Sigmoid colon (tissue), 7 donors: ENCODE results near the gene TP53I13. TPM values are rescaled to one million over a fixed set of nuclear protein-coding genes. Genes with fewer than 3 reads are reported as not detected.

Experiments used
- DNase-seq: peaks from one replicate; pipeline ENCODE4 v3.0.0-alpha.2; 2019
- H3K27ac ChIP-seq, 4 donors: fragments of 200-600 bp; sonication (generic); one replicate each; pipeline ENCODE4 v1.5.1; 2016 to 2019; ENCODE audit warnings: mild to moderate bottlenecking in 1 of 4
- H3K27me3 ChIP-seq, 3 donors: fragments of 200-600 bp; sonication (generic); one replicate each; pipeline ENCODE4 v1.5.1; 2019; ENCODE audit warnings: mild to moderate bottlenecking in 1 of 3
- H3K36me3 ChIP-seq, 4 donors: fragments of 200-600 bp; sonication (generic); one replicate each; pipeline ENCODE4 v1.5.1; 2016 to 2019
- H3K4me1 ChIP-seq, 4 donors: fragments of 200-600 bp; sonication (generic); one replicate each; pipeline ENCODE4 v1.5.1; 2017 to 2019
- H3K4me3 ChIP-seq, 4 donors: fragments of 200-600 bp; sonication (generic); one replicate each; pipeline ENCODE4 v1.5.1; 2017 to 2019; ENCODE audit warnings: mild to moderate bottlenecking in 2 of 4, moderate library complexity in 1 of 4
- H3K9me3 ChIP-seq, 4 donors: fragments of 200-600 bp in 3 of 4; sonication (generic) in 3 of 4; one replicate each; pipeline versions ENCODE4 v1.5.1 to v1.6.1; 2013 to 2019
- EP300 ChIP-seq, 4 donors: sonication (generic); formaldehyde crosslinking; IDR thresholded peaks; one replicate each; pipeline ENCODE4 v1.6.1; 2017; ENCODE audit warnings: antibody characterized with exemption in 4 of 4
- POLR2A ChIP-seq, 2 donors: fragments of 450-650 bp; IDR thresholded peaks; one replicate each; pipeline ENCODE4 v1.6.1; 2016; ENCODE audit warnings: antibody characterized with exemption in 2 of 2, mild to moderate bottlenecking in 2 of 2, moderate library complexity in 2 of 2
- POLR2AphosphoS5 ChIP-seq, 4 donors: sonication (generic); formaldehyde crosslinking; IDR thresholded peaks; one replicate each; pipeline ENCODE4 v1.6.1; 2017; ENCODE audit warnings: antibody characterized with exemption in 4 of 4
- WGBS, 2 donors: extraction: QIAGEN DNeasy Blood & Tissue Kit; methylation state at CpG; one replicate each; pipeline ENCODE4 v1.1.7; 2013; 5-methylcytosine and 5-hydroxymethylcytosine counted together
- intact Hi-C: fragments of 100-400 bp; cut with DNase I; formaldehyde crosslinking; loops from one replicate; pipeline ENCODE4 v1.15.1; 2023
- polyA plus RNA-seq, 3 donors: library from polyadenylated mRNA; stranded (reverse); fragments of 200-250 nt; gene quantifications; one replicate each; pipeline ENCODE4 v1.2.3, GENCODE V29; 2013
- total RNA-seq, 4 donors: library from RNA; depleted of rRNA; stranded (reverse); fragments of >200 nt; gene quantifications; one replicate each; pipeline ENCODE4 v1.1.0, GENCODE V29; 2016
- TF ChIP-seq, protein P1 (sequence below), 4 experiments: fragments of 450-650 bp in 3 of 4; fragments of 200-600 bp in 1 of 4; IDR thresholded peaks; one replicate each; pipeline ENCODE4 v1.5.1; 2016 to 2019; ENCODE audit warnings: antibody characterized with exemption in 4 of 4, mild to moderate bottlenecking in 3 of 4, moderate library complexity in 2 of 4
- donor health status: healthy with polysubstance abuse.
- donor health status: Bipolar disorder and iron deficiency.
- donor health status: healthy.

The TP53I13 gene
- total and polyA plus RNA-seq, 7 donors, result 14.4 to 79.0 (median 31.2) TPM

DNA sequence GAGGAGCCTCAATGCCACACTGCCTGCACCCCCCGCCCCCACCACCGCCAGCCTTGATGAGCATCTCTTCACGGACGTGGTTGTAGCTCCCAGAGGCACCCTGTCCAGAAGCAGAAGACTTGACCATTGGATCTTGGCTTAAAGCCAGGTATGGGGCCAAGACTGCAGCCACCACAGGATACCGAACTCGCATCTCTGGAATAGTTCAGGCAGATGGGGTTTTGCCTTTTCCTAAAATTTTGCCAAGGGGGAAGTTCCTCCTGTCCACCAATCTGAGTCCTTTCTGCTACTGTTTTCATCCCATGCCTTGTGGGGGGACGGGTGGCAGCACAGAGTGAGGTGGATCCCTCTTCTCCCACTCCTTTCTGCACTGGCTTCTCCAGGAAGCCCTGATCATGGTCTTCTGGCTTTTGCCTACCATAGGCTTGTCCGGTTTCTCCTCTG, 53.3 kb downstream of the TP53I13 start:
- TF ChIP-seq, protein P1, sequence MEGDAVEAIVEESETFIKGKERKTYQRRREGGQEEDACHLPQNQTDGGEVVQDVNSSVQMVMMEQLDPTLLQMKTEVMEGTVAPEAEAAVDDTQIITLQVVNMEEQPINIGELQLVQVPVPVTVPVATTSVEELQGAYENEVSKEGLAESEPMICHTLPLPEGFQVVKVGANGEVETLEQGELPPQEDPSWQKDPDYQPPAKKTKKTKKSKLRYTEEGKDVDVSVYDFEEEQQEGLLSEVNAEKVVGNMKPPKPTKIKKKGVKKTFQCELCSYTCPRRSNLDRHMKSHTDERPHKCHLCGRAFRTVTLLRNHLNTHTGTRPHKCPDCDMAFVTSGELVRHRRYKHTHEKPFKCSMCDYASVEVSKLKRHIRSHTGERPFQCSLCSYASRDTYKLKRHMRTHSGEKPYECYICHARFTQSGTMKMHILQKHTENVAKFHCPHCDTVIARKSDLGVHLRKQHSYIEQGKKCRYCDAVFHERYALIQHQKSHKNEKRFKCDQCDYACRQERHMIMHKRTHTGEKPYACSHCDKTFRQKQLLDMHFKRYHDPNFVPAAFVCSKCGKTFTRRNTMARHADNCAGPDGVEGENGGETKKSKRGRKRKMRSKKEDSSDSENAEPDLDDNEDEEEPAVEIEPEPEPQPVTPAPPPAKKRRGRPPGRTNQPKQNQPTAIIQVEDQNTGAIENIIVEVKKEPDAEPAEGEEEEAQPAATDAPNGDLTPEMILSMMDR (IDR thresholded peaks at IDR 0.05), result no peak
- TF ChIP-seq EP300 (IDR thresholded peaks at IDR 0.05), result no peak
- TF ChIP-seq POLR2A (IDR thresholded peaks at IDR 0.05), result no peak
- no peak for TF ChIP-seq POLR2AphosphoS5 (IDR thresholded peaks at IDR 0.05)
- peak; percentile 63 for DNase-seq
- intact Hi-C loops, result loop anchor here (10.0 kb wide), 1 partner anchor 313 kb away; the partner anchor contains the start of gene SSH2
- Histone ChIP-seq H3K27me3 (no peaks in the 10 kb centered on the region), H3K9me3 (no peaks in the 10 kb centered on the region), H3K36me3 (no peaks in the 10 kb centered on the region), H3K4me3 (peak overlapping the region; percentile 55 to 76 (median 65)), H3K4me1 (peaks cover 0 to 66% (median 46%) of the 10 kb centered on the region in 4 donors), H3K27ac (peak overlapping the region; percentile 77 to 92 (median 86))
- 82 to 85% methylated on average over 8 of the region's 8 CpGs for WGBS, 2 donors

Other genes with a start within 250 kb of the TP53I13 start
- 10 to 100 TPM; 46.3 to 65.4 (median 54.8) TPM for gene TAOK1, start 178.3 kb upstream of the TP53I13 start, total RNA-seq
- gene TAOK1, start 178.3 kb upstream of the TP53I13 start, polyA plus RNA-seq, result 10 to 100 TPM in 1 of 3 donors, 1 to 10 TPM in 2; 3.6 to 10.8 (median 4.4) TPM
- gene ABHD15, start 1.7 kb upstream of the TP53I13 start, total RNA-seq, result 10 to 100 TPM in 1 of 4 donors, 1 to 10 TPM in 3; 4.1 to 10.8 (median 6.7) TPM
- 10 to 100 TPM in 1 of 3 donors, 1 to 10 TPM in 2; 4.9 to 10.3 (median 5.4) TPM for gene ABHD15, start 1.7 kb upstream of the TP53I13 start, polyA plus RNA-seq
- gene GIT1, start 20.9 kb downstream of the TP53I13 start, total RNA-seq, result 10 to 100 TPM; 13.6 to 31.3 (median 16.8) TPM
- gene GIT1, start 20.9 kb downstream of the TP53I13 start, polyA plus RNA-seq, result 10 to 100 TPM; 16.9 to 28.5 (median 18.0) TPM
- gene ANKRD13B, start 24.4 kb downstream of the TP53I13 start, total RNA-seq, result 10 to 100 TPM in 1 of 4 donors, 1 to 10 TPM in 3; 5.4 to 17.2 (median 6.2) TPM
- gene ANKRD13B, start 24.4 kb downstream of the TP53I13 start, polyA plus RNA-seq, result 1 to 10 TPM; 1.6 to 5.2 (median 3.0) TPM
- 10 to 100 TPM; 23.9 to 94.4 (median 35.1) TPM for gene CORO6, start 54.2 kb downstream of the TP53I13 start, total RNA-seq
- gene CORO6, start 54.2 kb downstream of the TP53I13 start, polyA plus RNA-seq, result 1 to 10 TPM in 2 of 3 donors, under 1 TPM in 1; 0.23 to 4.9 (median 3.0) TPM